Mucosa of descending colon (tissue), 3 donors: ENCODE measurements around the gene ATR. TPM values are rescaled to one million over a fixed set of nuclear protein-coding genes. Genes with fewer than 3 reads are reported as not detected.
A peak's percentile ranks its signal among the peaks of the same experiment; 100 is the strongest.

Experiments used
- ATAC-seq: fragments of 200-7000 bp; cut with Tn5 transposase; one replicate; pipeline ENCODE4 v1.9.1; 2020; ENCODE audit warnings: mild to moderate bottlenecking, moderate library complexity
- DNase-seq, 3 donors: peaks; one replicate each; pipeline ENCODE4 v3.0.0-alpha.2; 2020
- H3K36me3 ChIP-seq: fragments of 200-600 bp; one replicate; pipeline ENCODE4 v1.8.0; 2021; ENCODE audit warnings: low read depth, mild to moderate bottlenecking
- H3K4me1 ChIP-seq: fragments of 200-600 bp; one replicate; pipeline ENCODE4 v1.8.0; 2021; ENCODE audit warnings: low read depth, mild to moderate bottlenecking
- H3K4me3 ChIP-seq: fragments of 200-600 bp; one replicate; pipeline ENCODE4 v1.8.0; 2021; ENCODE audit warnings: mild to moderate bottlenecking
- H3K9me3 ChIP-seq: fragments of 200-600 bp; one replicate; pipeline ENCODE4 v1.8.0; 2021; ENCODE audit warnings: mild to moderate bottlenecking
- intact Hi-C, 2 donors: fragments of 100-400 bp; cut with DNase I in 1 of 2; cut with micrococcal nuclease in 1 of 2; formaldehyde crosslinking; loops; one replicate each; pipeline versions ENCODE4 v1.11.0 to v1.11.1; 2022; cut with DNase I, micrococcal nuclease
- long read RNA-seq, 2 donors: library from polyadenylated mRNA; unstranded; transcript quantifications; one replicate each; pipeline ENCODE4 v2.0.0, GENCODE V29; 2019 to 2021
- total RNA-seq, 3 donors: library from RNA; stranded (reverse); fragmentation: NEBNext Ultra II Directional in 2 of 3; extraction: Animal tissue kit (Norgen Biotek cat#: 25700) in 2 of 3; gene quantifications; one replicate each; pipeline versions ENCODE4 v1.2.1 to v1.2.4, GENCODE V29; 2021 to 2023
- TF ChIP-seq, protein P1 (sequence below): fragments of 200-600 bp; IDR thresholded peaks from one replicate; pipeline ENCODE4 v1.8.0; 2022; ENCODE audit warnings: antibody characterized with exemption, mild to moderate bottlenecking
- donor health status: DM: no; HTN: no; CAD: no; lungs with moderate emphysema.
- donor health status: DM: no; HTN: no; CAD: no.
- donor health status: DM: no; HTN: yes; CAD: no.

The ATR gene
- total RNA-seq, result 10 to 100 TPM; 16.0 to 21.1 (median 18.1) TPM
- long read RNA-seq, donor 1, partial matches to known transcripts, result 9 of 10 reads
- long read RNA-seq, donor 1, other reads (novel, unspliced or antisense), result 1 of 10 reads
- long read RNA-seq, donor 2, partial matches to known transcripts, result 4 of 6 reads
- long read RNA-seq, donor 2, other reads (novel, unspliced or antisense), result 2 of 6 reads

DNA sequence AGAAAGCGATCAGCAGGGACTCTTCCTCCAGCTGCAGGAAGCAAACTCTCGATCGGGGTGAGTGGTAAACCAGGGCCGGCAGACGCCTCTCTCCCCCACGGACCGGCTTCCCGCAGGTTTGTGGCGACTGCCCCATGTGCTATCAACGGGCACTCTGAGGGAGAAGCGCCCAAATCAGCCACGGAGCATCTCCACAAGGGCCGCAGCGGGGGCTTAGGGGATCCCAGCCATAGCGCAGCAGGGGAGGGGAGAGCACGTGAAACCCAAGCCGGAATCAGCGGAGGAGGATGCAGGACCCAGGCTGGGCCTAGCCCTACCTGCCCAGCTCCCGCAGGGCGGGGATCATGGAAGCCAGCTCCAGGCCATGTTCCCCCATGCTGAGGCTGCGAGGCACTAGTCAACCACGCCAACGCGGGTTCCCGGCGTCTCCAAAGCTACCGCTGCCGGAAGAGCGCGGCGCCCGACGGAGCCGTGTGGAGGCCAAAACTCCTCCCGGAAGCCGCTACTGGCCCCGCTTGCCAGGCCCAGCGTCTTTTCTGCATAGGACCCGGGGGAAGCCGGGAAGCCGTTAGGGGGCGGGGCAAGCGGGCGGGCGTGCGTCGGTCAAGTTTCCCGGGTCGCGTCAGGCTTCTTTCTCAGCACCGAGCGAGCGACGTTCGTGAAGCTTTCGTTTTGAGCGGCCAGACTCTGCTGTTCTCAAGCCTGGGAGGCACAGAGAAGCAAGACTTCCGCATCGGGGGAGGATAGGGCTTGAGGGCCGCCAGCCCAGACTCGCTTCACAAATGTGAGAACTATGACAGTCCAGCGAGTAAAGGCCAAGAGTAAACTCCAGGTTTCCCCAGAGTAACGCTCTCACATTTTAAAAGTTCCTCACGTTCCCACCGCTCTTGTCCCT lies at the start of gene ATR:
Gene ATR, minus strand, starts transcription at position 405 of the 895 bp plus-strand sequence. Its CDS starts 29 bp downstream, at position 376.
- Histone ChIP-seq H3K4me1 (peaks cover 10% of the 10 kb centered on the region), H3K9me3 (no peaks in the 10 kb centered on the region), H3K36me3 (no peaks in the 10 kb centered on the region), H3K4me3 (peak within 1 kb of the TSS; percentile 79)
- TF ChIP-seq, protein P1, sequence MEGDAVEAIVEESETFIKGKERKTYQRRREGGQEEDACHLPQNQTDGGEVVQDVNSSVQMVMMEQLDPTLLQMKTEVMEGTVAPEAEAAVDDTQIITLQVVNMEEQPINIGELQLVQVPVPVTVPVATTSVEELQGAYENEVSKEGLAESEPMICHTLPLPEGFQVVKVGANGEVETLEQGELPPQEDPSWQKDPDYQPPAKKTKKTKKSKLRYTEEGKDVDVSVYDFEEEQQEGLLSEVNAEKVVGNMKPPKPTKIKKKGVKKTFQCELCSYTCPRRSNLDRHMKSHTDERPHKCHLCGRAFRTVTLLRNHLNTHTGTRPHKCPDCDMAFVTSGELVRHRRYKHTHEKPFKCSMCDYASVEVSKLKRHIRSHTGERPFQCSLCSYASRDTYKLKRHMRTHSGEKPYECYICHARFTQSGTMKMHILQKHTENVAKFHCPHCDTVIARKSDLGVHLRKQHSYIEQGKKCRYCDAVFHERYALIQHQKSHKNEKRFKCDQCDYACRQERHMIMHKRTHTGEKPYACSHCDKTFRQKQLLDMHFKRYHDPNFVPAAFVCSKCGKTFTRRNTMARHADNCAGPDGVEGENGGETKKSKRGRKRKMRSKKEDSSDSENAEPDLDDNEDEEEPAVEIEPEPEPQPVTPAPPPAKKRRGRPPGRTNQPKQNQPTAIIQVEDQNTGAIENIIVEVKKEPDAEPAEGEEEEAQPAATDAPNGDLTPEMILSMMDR, result peak; percentile 11
- DNase-seq (peak; percentile 98), ATAC-seq (peak; percentile 99)
- intact Hi-C loops, result no loop called here

DNA sequence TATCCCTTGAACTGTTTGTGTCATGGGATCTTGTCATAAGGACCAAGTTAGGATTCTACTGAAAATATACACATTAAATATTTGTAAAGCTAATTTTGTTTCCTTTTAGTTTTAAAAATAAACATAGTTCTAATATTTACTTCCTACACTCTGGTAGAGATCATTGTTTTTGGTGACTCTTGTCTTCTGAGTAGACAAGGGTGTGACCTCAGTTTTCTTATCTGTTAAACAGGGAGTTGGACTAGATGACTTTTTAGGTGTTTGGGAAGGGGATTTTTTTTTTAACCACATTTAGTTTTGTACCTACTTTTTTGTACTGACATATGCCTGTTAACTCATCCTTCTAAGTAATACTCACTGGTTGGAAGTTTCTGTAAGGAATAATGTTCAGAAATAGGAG lies 48.4 kb upstream of the ATR start:
- intact Hi-C loops, result no loop called here
- H3K36me3 ChIP-seq, result no peaks in the 10 kb centered on the region
- DNase-seq, result no peak
- peaks cover 13% of the 10 kb centered on the region for H3K4me1 ChIP-seq
- H3K4me3 ChIP-seq, result no peak overlapping the region
- ATAC-seq, result no peak
- no peaks in the 10 kb centered on the region for H3K9me3 ChIP-seq
- TF ChIP-seq, protein P1, result no peak

DNA sequence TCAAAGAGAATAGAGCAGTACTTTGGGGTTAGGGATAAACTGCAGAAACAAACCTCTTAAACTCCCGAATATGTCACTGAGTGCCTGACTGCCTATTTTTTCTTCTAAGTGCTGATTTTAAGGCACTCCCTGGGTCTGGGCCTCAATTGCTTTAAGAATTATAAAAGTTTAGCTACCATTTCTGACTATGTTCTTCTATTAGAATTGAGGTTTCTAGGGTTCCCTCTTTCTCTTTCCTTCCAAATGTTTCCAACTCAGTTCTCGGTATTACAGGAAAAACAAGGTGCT lies 46.6 kb upstream of the ATR start:
- H3K4me3 ChIP-seq, result no peak overlapping the region
- no peak for DNase-seq
- TF ChIP-seq, protein P1, result no peak
- peaks cover 22% of the 10 kb centered on the region for H3K4me1 ChIP-seq
- no peak for ATAC-seq
- H3K36me3 ChIP-seq, result no peaks in the 10 kb centered on the region
- intact Hi-C loops, result no loop called here
- H3K9me3 ChIP-seq, result no peaks in the 10 kb centered on the region

DNA sequence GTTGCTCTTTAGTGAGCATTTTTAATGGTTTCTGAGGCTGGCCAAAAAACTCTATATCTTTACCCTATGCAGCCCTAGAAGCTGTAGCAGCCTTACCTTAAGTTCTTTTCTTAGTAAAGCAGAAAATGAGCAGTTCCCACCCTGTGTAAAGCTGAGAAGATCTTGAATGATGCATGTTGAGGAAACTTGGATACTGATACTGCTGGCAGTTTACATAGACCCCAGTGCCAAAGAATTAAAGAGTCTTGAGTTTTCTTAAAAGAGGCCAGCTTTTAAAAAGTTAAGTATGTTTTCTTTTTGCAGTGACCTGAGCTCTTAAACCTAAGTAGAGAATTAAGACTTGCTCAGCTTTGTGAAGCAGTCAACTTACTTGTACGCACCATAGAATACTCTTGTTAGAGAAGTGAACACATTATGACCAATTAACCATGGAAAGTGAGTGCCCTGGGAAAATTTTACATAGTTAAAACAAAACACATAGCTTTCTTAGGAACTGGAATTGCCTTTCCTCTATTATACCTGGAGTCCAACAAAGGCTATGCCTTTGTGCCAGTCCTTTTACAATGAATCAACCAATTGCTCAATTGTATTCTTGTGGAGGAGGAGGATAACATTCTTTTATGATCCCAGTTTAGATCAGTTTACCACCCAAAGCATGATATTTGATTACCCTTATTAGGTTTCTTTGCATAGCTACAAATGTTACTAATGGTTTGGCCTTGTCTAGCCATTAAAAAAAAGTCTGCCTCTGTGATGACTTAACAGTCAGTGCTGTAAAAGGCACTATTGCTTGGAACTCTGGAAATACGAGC lies 46.0 kb upstream of the ATR start:
- H3K4me1 ChIP-seq, result peaks cover 27% of the 10 kb centered on the region
- ATAC-seq (peak; percentile 16), DNase-seq (no peak)
- no peak overlapping the region for H3K4me3 ChIP-seq
- no peaks in the 10 kb centered on the region for H3K36me3 ChIP-seq
- no peaks in the 10 kb centered on the region for H3K9me3 ChIP-seq
- TF ChIP-seq, protein P1, result no peak
- intact Hi-C loops, result no loop called here

DNA sequence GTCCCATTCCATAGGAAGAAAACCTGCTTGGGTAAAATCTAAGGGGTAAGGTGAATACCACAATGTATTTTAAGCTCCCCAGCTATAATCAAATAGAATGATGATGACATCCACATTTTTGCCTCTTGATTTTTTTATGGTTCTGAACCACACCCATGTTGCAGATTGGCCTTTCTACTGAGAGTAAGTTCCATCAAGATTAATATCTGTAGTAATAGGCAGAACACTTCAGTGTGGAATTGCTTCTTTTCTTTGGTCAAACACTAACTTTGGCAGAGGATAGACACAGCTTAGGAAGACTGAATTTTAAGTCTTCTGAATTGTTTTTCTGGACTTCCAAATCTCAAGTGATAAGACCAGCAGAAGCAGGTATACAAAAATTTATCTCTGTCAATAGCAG lies 44.7 kb upstream of the ATR start:
- TF ChIP-seq, protein P1, result no peak
- H3K4me1 ChIP-seq, result peaks cover 37% of the 10 kb centered on the region
- H3K9me3 ChIP-seq, result no peaks in the 10 kb centered on the region
- H3K36me3 ChIP-seq, result no peaks in the 10 kb centered on the region
- H3K4me3 ChIP-seq, result no peak overlapping the region
- ATAC-seq (peak; percentile 46), DNase-seq (no peak)
- intact Hi-C loops, result no loop called here
